ENCODE results near the gene USP40.

Gene USP40

GRCh38 chr2:233469261-233470010, 97.1 kb downstream of the USP40 start:
- H3K9me3 ChIP-seq (ENCODE audit: control insufficient read depth, insufficient read depth, low read length): no peaks in the 10 kb centered on the region; the same call in 1 of the 2 replicates
- H3K9ac ChIP-seq (ENCODE audit: low read depth, low read length): no peak overlapping the region
- no peaks in the 10 kb centered on the region for H3K4me1 ChIP-seq (ENCODE audit: insufficient read depth, low read length)

GRCh38 chr2:233468741-233469110, 97.9 kb downstream of the USP40 start:
- no peak overlapping the region for H3K9ac ChIP-seq (ENCODE audit: low read depth, low read length)
- H3K4me1 ChIP-seq (ENCODE audit: insufficient read depth, low read length): no peaks in the 10 kb centered on the region
- no peaks in the 10 kb centered on the region; the same call in 1 of the 2 replicates for H3K9me3 ChIP-seq (ENCODE audit: control insufficient read depth, insufficient read depth, low read length)
- H3K36me3 ChIP-seq (ENCODE audit: insufficient read depth, low read length): peaks cover 6% of the 10 kb centered on the region

More at GRCh38 chr2:233469261-233470010, 97.1 kb downstream of the USP40 start:
- H3K36me3 ChIP-seq (ENCODE audit: insufficient read depth, low read length): no peaks in the 10 kb centered on the region; the same call in 1 of the 2 replicates

- Histone ChIP-seq H3K9ac (ENCODE audit: low read depth, low read length) (no peak overlapping the region), H3K9me3 (ENCODE audit: control insufficient read depth, insufficient read depth, low read length) (no peaks in the 10 kb centered on the region; the same call in 1 of the 2 replicates), H3K36me3 (ENCODE audit: insufficient read depth, low read length) (peaks cover 8% of the 10 kb centered on the region), H3K4me1 (ENCODE audit: insufficient read depth, low read length) (no peaks in the 10 kb centered on the region)
Observed at GRCh38 chr2:233468047-233468740, 98.4 kb downstream of the USP40 start.

- no peaks in the 10 kb centered on the region; the same call in 1 of the 2 replicates for H3K9me3 ChIP-seq (ENCODE audit: control insufficient read depth, insufficient read depth, low read length)
- H3K4me1 ChIP-seq (ENCODE audit: insufficient read depth, low read length): no peaks in the 10 kb centered on the region
- peaks cover 8% of the 10 kb centered on the region for H3K36me3 ChIP-seq (ENCODE audit: insufficient read depth, low read length)
- no peak overlapping the region for H3K9ac ChIP-seq (ENCODE audit: low read depth, low read length)
Observed at GRCh38 chr2:233466991-233467603, 99.5 kb downstream of the USP40 start.

GRCh38 chr2:233464531-233465240, 101.9 kb downstream of the USP40 start:
- H3K9me3 ChIP-seq (ENCODE audit: control insufficient read depth, insufficient read depth, low read length): no peaks in the 10 kb centered on the region
- no peak overlapping the region for H3K9ac ChIP-seq (ENCODE audit: low read depth, low read length)
- peaks cover 8% of the 10 kb centered on the region for H3K36me3 ChIP-seq (ENCODE audit: insufficient read depth, low read length)
- no peaks in the 10 kb centered on the region for H3K4me1 ChIP-seq (ENCODE audit: insufficient read depth, low read length)

- Histone ChIP-seq H3K36me3 (ENCODE audit: insufficient read depth, low read length) (peaks cover 8% of the 10 kb centered on the region), H3K4me1 (ENCODE audit: insufficient read depth, low read length) (no peaks in the 10 kb centered on the region), H3K9me3 (ENCODE audit: control insufficient read depth, insufficient read depth, low read length) (no peaks in the 10 kb centered on the region), H3K9ac (ENCODE audit: low read depth, low read length) (no peak overlapping the region)
Observed at GRCh38 chr2:233464056-233464455, 102.5 kb downstream of the USP40 start.

GRCh38 chr2:233463586-233463985, 103.0 kb downstream of the USP40 start:
- no peaks in the 10 kb centered on the region for H3K9me3 ChIP-seq (ENCODE audit: control insufficient read depth, insufficient read depth, low read length)
- H3K36me3 ChIP-seq (ENCODE audit: insufficient read depth, low read length): peaks cover 8% of the 10 kb centered on the region

GRCh38 chr2:233462826-233463470, 103.6 kb downstream of the USP40 start:
- H3K9ac ChIP-seq (ENCODE audit: low read depth, low read length): no peak overlapping the region
- H3K9me3 ChIP-seq (ENCODE audit: control insufficient read depth, insufficient read depth, low read length): no peaks in the 10 kb centered on the region
- H3K4me1 ChIP-seq (ENCODE audit: insufficient read depth, low read length): no peaks in the 10 kb centered on the region
- peaks cover 8% of the 10 kb centered on the region for H3K36me3 ChIP-seq (ENCODE audit: insufficient read depth, low read length)

More at GRCh38 chr2:233463586-233463985, 103.0 kb downstream of the USP40 start:
- H3K4me1 ChIP-seq (ENCODE audit: insufficient read depth, low read length): no peaks in the 10 kb centered on the region
- no peak overlapping the region for H3K9ac ChIP-seq (ENCODE audit: low read depth, low read length)

GRCh38 chr2:233462202-233462785, 104.3 kb downstream of the USP40 start:
- Histone ChIP-seq H3K36me3 (ENCODE audit: insufficient read depth, low read length) (peaks cover 8% of the 10 kb centered on the region), H3K9me3 (ENCODE audit: control insufficient read depth, insufficient read depth, low read length) (no peaks in the 10 kb centered on the region), H3K4me1 (ENCODE audit: insufficient read depth, low read length) (no peaks in the 10 kb centered on the region), H3K9ac (ENCODE audit: low read depth, low read length) (no peak overlapping the region)

- H3K36me3 ChIP-seq (ENCODE audit: insufficient read depth, low read length): peaks cover 8% of the 10 kb centered on the region
- H3K9me3 ChIP-seq (ENCODE audit: control insufficient read depth, insufficient read depth, low read length): no peaks in the 10 kb centered on the region
- no peaks in the 10 kb centered on the region for H3K4me1 ChIP-seq (ENCODE audit: insufficient read depth, low read length)
- no peak overlapping the region for H3K9ac ChIP-seq (ENCODE audit: low read depth, low read length)
Observed at GRCh38 chr2:233461481-233461891, 105.1 kb downstream of the USP40 start.

GRCh38 chr2:233460726-233461441, 105.7 kb downstream of the USP40 start:
- peaks cover 8% of the 10 kb centered on the region for H3K36me3 ChIP-seq (ENCODE audit: insufficient read depth, low read length)

GRCh38 chr2:233459426-233459825, 107.2 kb downstream of the USP40 start:
- H3K9ac ChIP-seq (ENCODE audit: low read depth, low read length): no peak overlapping the region
- H3K9me3 ChIP-seq (ENCODE audit: control insufficient read depth, insufficient read depth, low read length): no peaks in the 10 kb centered on the region
- peaks cover 8% of the 10 kb centered on the region for H3K36me3 ChIP-seq (ENCODE audit: insufficient read depth, low read length)
- H3K4me1 ChIP-seq (ENCODE audit: insufficient read depth, low read length): no peaks in the 10 kb centered on the region

More at GRCh38 chr2:233460726-233461441, 105.7 kb downstream of the USP40 start:
- no peak overlapping the region for H3K9ac ChIP-seq (ENCODE audit: low read depth, low read length)
- H3K4me1 ChIP-seq (ENCODE audit: insufficient read depth, low read length): no peaks in the 10 kb centered on the region
- H3K9me3 ChIP-seq (ENCODE audit: control insufficient read depth, insufficient read depth, low read length): no peaks in the 10 kb centered on the region

- H3K36me3 ChIP-seq (ENCODE audit: insufficient read depth, low read length): peaks cover 5% of the 10 kb centered on the region; the same call in 1 of the 2 replicates
- H3K9ac ChIP-seq (ENCODE audit: low read depth, low read length): no peak overlapping the region
- no peaks in the 10 kb centered on the region for H3K4me1 ChIP-seq (ENCODE audit: insufficient read depth, low read length)
- H3K9me3 ChIP-seq (ENCODE audit: control insufficient read depth, insufficient read depth, low read length): no peaks in the 10 kb centered on the region
Observed at GRCh38 chr2:233458826-233459225, 107.8 kb downstream of the USP40 start.

Data from ES-I3 (cell line).